DOHH2 (cell line): Measurements from ENCODE around the gene RAB38.

Source experiments
- H3F3A ChIP-seq: fragments of 200-600 bp; sonication (generic), shearing (Covaris generic); 2 replicates; pipeline ENCODE4 v1.6.0; 2016; ENCODE audit warnings: antibody characterized with exemption, mild to moderate bottlenecking; ENCODE audit not compliant: control insufficient read depth, insufficient read depth
- H3K27ac ChIP-seq: fragments of 200-600 bp; sonication (generic); 2 replicates; pipeline ENCODE4 v1.5.1; 2014; ENCODE audit warnings: low read depth, mild to moderate bottlenecking, low read length, moderate library complexity
- H3K27me3 ChIP-seq: fragments of 200-600 bp; sonication (generic); 2 replicates; pipeline ENCODE4 v1.6.1; 2014; ENCODE audit warnings: mild to moderate bottlenecking, low read length, mixed read lengths; ENCODE audit not compliant: control insufficient read depth
- H3K36me3 ChIP-seq: fragments of 200-600 bp; sonication (generic); 2 replicates; pipeline ENCODE4 v1.6.1; 2014; ENCODE audit warnings: mild to moderate bottlenecking, low read length, moderate library complexity, mixed read lengths; ENCODE audit not compliant: control insufficient read depth
- H3K4me1 ChIP-seq: fragments of 200-600 bp; sonication (generic); 2 replicates; pipeline ENCODE4 v1.6.1; 2014; ENCODE audit warnings: mild to moderate bottlenecking, low read length, mixed read lengths; ENCODE audit not compliant: control insufficient read depth
- H3K4me2 ChIP-seq: fragments of 200-600 bp; sonication (generic); 2 replicates; pipeline ENCODE4 v1.6.0; 2014; ENCODE audit warnings: mild to moderate bottlenecking, low read length, moderate library complexity
- H3K4me3 ChIP-seq: fragments of 200-600 bp; sonication (generic); 2 replicates; pipeline ENCODE4 v1.5.1; 2014; ENCODE audit warnings: mild to moderate bottlenecking, low read length, mixed read lengths
- H3K79me2 ChIP-seq: fragments of 200-600 bp; sonication (generic); 2 replicates; pipeline ENCODE4 v1.6.1; 2014; ENCODE audit warnings: mild to moderate bottlenecking, low read length, mixed read lengths; ENCODE audit not compliant: control insufficient read depth
- H3K9me2 ChIP-seq: fragments of 200-600 bp; sonication (generic); replicated peaks from 2 replicates; pipeline ENCODE4 v1.6.1; 2014; ENCODE audit warnings: mild to moderate bottlenecking, low read length, mixed read lengths; ENCODE audit not compliant: control insufficient read depth
- H3K9me3 ChIP-seq: fragments of 200-600 bp; sonication (generic); 2 replicates; pipeline ENCODE4 v1.6.1; 2014; ENCODE audit warnings: antibody characterized with exemption, low read length, mixed read lengths; ENCODE audit not compliant: control insufficient read depth, insufficient read depth
- H4K20me1 ChIP-seq: fragments of 200-600 bp; sonication (generic); 2 replicates; pipeline ENCODE4 v1.6.0; 2014; ENCODE audit warnings: low read depth, mild to moderate bottlenecking, antibody characterized with exemption, low read length, moderate library complexity; ENCODE audit not compliant: control insufficient read depth, insufficient read depth
- CTCF ChIP-seq: fragments of 200-600 bp; sonication (generic); IDR thresholded peaks from one replicate; pipeline ENCODE4 v1.5.1; 2014; ENCODE audit warnings: antibody characterized with exemption, mild to moderate bottlenecking, low read depth, low read length; ENCODE audit not compliant: poor library complexity, severe bottlenecking
- EZH2phosphoT487 ChIP-seq: fragments of 200-600 bp; sonication (generic); IDR thresholded peaks from 2 replicates; pipeline ENCODE4 v1.6.1; 2017; ENCODE audit warnings: borderline replicate concordance, mild to moderate bottlenecking, antibody characterized with exemption, low read length, moderate library complexity, mixed read lengths

Gene RAB38

DNA sequence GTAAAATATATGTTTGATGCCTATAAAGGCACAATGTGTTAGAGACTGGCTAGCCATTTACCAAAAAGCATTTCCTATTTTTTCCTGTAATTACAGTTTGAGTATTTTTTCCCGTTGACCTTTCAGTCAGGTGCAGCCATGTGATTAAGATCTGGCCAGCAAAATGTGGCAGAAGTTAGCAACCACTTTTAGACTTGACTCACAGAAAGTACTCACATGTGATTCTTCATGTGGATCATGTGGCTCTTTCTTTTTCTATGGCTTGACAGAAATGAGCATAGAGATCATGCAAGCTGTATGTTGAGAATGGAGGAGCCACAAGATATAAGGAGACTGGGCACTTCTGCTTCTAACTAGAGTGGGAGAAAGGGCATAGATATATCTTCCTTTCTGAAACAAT, 27.3 kb upstream of the RAB38 start:
- no peaks in the 10 kb centered on the region for H3F3A ChIP-seq
- H3K9me3 ChIP-seq = no peaks in the 10 kb centered on the region
- no peaks in the 10 kb centered on the region for H4K20me1 ChIP-seq
- TF ChIP-seq EZH2phosphoT487 (no peak), CTCF (no peak)
- H3K27ac ChIP-seq = no peak overlapping the region
- H3K79me2 ChIP-seq = no peaks in the 10 kb centered on the region
- H3K4me1 ChIP-seq = no peaks in the 10 kb centered on the region
- no peak overlapping the region for H3K4me3 ChIP-seq
- no peaks in the 10 kb centered on the region for H3K36me3 ChIP-seq
- no peaks in the 10 kb centered on the region for H3K9me2 ChIP-seq
- no peaks in the 10 kb centered on the region for H3K27me3 ChIP-seq
- no peak overlapping the region for H3K4me2 ChIP-seq

- Histone ChIP-seq H3K4me2 (no peak overlapping the region), H3K27ac (no peak overlapping the region), H3K79me2 (no peaks in the 10 kb centered on the region), H3K36me3 (no peaks in the 10 kb centered on the region), H3K27me3 (no peaks in the 10 kb centered on the region), H3K9me3 (no peaks in the 10 kb centered on the region), H3K9me2 (no peaks in the 10 kb centered on the region), H3K4me1 (peaks cover 45% of the 10 kb centered on the region), H4K20me1 (no peaks in the 10 kb centered on the region), H3K4me3 (no peak overlapping the region), H3F3A (peaks cover 4% of the 10 kb centered on the region; the same call in 1 of the 2 replicates)
- TF ChIP-seq EZH2phosphoT487 (no peak), CTCF (no peak)
Measured at GRCh38 chr11:88196393-88196792, 21.1 kb upstream of the RAB38 start.

GRCh38 chr11:88195908-88196307, 20.7 kb upstream of the RAB38 start:
- no peaks in the 10 kb centered on the region for H3K27me3 ChIP-seq
- H3K79me2 ChIP-seq = no peaks in the 10 kb centered on the region
- H3K4me2 ChIP-seq = no peak overlapping the region
- H3F3A ChIP-seq = peaks cover 4% of the 10 kb centered on the region; the same call in 1 of the 2 replicates
- no peaks in the 10 kb centered on the region for H3K36me3 ChIP-seq
- peaks cover 50% of the 10 kb centered on the region for H3K4me1 ChIP-seq
- no peaks in the 10 kb centered on the region for H4K20me1 ChIP-seq
- H3K9me2 ChIP-seq = no peaks in the 10 kb centered on the region
- no peak overlapping the region for H3K27ac ChIP-seq
- no peaks in the 10 kb centered on the region for H3K9me3 ChIP-seq
- H3K4me3 ChIP-seq = no peak overlapping the region
- TF ChIP-seq EZH2phosphoT487 = no peak
- TF ChIP-seq CTCF = no peak

DNA sequence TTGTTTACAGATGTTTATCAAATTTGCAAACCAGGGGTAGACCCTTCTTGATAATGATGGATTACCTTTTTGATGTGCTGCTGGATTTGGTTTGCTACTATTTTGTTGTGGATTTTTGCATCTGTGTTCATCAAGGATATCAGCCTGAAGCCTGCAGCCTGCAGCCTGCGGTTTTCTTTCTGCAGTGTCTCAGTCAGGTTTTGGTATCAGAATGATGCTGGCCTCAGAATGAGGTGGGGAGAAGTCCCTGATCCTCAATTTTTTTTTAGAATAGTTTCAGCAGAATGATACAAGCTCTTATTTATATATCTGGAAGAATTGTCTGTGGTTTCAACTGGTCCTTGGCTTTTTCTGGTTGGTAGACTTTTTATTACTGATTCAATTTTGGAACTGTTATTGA, 19.7 kb upstream of the RAB38 start:
- Histone ChIP-seq H3K4me1 (peaks cover 56% of the 10 kb centered on the region), H3K36me3 (no peaks in the 10 kb centered on the region), H3K27me3 (no peaks in the 10 kb centered on the region), H3K9me2 (no peaks in the 10 kb centered on the region), H4K20me1 (no peaks in the 10 kb centered on the region), H3F3A (peaks cover 4% of the 10 kb centered on the region; the same call in 1 of the 2 replicates), H3K9me3 (no peaks in the 10 kb centered on the region), H3K4me3 (no peak overlapping the region), H3K79me2 (no peaks in the 10 kb centered on the region), H3K27ac (no peak overlapping the region), H3K4me2 (no peak overlapping the region)
- TF ChIP-seq EZH2phosphoT487 = no peak
- no peak for TF ChIP-seq CTCF
